GM19328 (cell line): ENCODE data around the gene DCP2.
"Not testable (repeated sequence)": the region's sequence is repeated elsewhere in the genome, so short reads cannot be mapped to it uniquely, and the experiment has no call there.

Experiments
- ATAC-seq: cut with Tn5 transposase; IDR thresholded peaks from one replicate; pipeline ENCODE4 v1.9.1; 2021; ENCODE audit warnings: mild to moderate bottlenecking, moderate library complexity; ENCODE audit not compliant: unreplicated experiment

The DCP2 gene

DNA sequence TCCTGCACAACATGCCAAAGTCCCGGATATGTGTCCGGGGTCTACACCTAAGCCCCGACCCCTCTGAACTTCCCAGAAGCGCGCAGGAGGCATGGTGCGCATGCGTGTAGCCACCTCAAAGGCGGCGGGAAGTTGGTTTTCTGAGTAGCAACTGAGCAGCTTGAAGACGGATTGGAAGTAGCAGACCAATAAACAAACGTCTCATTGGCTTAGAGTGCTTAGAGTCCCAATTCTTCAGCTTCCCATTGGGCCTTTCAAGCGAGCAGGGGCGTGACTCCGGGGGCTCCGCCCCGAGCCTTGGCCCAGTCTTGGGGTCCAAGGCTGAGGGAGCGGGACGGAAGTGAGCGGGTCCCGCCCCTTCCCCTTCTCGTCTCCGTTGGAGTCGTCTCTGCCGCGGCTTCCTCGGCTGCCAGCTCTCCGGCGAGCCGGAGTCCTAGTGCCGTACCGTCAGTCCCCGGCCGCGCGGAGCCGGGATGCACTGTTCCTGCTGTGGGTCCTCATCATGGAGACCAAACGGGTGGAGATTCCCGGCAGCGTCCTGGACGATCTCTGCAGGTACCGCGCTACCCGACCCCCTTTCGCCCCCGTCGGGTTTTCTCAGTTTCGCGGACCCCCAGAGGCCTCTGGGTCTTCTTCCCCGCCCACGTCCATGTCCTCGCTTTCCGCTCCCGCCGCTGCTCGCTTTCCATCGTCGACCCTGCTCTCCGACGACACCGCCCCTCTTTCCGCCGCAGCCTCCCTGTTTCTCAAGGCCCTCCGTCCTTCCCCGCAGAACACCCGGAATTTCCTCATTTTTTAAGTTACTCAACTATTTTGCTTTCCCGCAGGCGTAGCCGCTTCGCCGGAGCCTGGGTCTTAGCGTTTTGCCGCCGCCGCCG, at the start of gene DCP2:
Gene DCP2 (plus strand): TSS at position 367 of the 878 bp plus-strand sequence. CDS start 136 bp downstream, at position 503.
- ATAC-seq, result peak; percentile 98

DNA sequence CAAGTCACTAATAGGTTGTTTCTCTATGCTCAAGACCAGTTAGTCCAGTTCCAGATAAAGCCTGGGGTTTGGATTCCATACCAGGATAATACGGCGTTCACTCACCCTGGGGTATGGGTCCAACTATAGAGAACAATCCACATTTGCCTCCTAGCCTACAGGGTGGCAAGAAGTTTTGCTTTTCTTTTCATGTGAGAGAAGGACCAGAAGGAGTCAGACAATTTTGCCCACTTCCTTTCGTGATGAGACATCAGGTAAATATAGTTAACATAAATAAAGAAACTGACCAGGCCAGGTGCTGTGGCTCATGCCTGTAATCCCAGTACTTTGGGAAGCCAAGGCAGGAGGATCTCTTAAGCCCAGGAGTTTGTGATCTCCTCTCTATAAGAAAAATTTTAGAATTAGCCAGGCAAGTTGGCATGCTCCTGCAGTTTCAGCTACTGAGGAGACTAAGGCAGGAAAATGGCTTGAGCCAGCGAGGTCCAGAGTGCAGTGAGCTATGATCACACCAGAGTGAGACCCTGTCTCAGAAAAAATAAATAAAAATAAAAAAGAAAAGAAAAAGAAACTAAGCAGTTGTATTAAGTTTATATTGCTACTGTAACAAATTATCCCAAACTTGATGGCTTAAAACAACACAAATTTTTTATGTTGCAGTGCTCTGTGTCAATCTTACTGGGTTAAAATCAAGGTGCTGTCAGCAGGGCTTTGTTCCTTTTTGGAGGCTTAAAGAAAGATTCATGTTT, 47.1 kb upstream of the DCP2 start:
- peak; percentile 45 for ATAC-seq

DNA sequence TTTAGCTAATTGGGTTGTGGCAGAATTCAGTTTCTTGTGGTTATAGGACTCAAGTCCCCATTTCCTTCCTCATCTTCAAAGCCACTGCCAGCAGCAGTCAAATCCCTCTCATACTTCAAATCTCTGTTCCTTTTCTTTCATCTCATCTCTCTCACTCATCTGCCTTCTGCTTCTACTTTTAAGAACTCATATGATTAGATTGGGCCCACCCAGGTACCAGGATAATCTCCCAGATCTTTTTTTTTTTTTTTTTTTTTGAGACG, 46.6 kb upstream of the DCP2 start:
- ATAC-seq, result peak; percentile 29

DNA sequence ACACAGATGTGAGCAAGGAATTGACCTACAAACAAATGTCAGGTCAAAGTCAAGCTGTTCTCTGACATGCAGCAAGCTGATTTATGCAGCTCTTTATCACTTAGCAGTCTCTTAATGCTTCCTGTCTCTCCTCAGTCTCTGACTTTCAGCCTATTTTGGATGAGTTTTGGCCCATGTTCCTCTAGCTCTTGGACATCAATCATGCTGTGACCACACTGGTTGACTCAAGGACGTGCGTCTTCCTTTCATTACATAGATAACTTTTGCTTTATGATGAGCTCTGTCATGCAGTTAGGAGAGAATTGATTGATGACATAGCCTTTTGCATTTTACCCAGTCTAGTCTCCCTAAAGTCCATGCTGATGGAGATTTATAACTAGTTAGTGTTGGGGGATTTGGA, 45.1 kb upstream of the DCP2 start:
- no peak for ATAC-seq

DNA sequence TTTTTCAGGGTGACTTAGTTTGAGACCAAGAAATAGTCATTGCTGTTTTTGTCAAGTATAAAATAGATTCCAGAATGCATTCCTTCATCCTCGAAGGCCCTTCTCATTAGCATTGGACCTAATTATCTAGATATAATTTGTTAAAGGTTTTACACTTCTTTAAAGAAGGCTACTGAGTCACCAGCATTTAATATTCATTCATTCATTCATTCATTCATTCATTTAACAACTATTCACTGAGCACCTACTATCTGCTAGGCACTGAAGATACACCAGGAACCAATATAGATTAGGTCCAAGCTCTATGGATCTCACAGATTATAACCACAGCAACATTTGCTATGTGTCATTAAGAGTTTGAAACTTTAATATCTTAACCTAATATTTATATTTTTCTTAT, 43.5 kb upstream of the DCP2 start:
- no peak for ATAC-seq

DNA sequence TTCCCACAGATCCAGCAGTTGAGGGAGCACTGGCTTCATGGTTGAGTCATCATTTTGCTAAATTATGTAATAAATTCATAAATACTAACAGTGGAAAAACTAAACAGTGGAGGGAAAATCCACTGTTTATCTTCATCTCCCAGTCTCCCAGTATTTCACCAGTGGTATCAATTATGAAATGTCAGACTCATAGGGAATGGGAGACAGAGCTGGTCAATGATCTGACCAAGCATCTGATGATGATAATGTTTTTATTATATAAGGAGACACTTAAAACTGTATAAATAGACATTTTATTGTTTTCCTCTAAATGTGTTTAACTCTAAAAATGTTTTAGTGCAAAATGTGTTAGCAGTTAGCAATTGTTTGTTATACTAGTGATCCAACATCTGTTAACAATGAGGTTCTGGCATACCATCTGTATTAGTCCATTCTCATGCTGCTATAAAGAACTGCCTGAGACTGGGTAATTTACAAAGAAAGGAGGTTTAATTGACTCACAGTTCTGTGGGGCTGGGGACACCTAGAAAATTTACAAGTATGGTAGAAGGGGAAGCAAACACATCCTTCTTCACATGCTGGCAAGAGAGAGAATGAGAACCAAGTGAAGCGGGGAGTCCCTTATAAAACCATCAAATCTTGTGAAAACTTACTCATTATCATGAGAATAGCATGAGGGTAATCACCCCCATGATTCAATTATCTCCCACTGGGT, 42.8 kb upstream of the DCP2 start:
- no peak for ATAC-seq

DNA sequence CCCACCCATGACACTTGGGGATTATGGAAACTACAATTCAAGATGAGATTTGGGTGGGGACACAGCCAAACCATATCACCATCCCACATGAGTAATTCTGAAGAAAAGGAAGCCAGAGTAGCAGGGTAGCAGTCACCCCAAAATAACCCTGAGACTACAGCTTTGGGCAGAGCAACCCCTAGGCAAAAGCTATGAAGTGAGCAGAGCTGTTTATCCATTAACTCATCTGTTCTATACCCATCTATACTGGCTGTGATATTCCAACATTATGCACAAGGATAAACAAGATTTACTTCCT, 42.3 kb upstream of the DCP2 start:
- ATAC-seq, result no peak

DNA sequence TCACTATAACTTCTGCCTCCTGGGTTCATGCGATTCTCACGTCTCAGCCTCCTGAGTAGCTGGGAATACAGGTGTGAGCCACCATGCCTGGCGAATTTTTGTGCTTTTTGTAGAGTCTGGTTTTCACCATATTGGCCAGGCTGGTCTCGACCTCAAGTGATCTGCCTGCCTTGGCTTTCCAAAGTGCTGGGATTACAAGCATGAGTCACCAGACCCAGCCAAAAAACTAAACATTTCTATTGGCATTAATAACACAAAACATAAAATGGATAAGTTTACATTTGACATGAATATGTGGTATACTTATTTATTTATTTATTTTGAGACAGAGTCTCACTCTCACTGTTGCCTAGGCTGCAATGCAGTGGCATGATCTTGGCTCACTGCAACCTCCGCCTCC, 40.9 kb upstream of the DCP2 start:
- no peak for ATAC-seq

DNA sequence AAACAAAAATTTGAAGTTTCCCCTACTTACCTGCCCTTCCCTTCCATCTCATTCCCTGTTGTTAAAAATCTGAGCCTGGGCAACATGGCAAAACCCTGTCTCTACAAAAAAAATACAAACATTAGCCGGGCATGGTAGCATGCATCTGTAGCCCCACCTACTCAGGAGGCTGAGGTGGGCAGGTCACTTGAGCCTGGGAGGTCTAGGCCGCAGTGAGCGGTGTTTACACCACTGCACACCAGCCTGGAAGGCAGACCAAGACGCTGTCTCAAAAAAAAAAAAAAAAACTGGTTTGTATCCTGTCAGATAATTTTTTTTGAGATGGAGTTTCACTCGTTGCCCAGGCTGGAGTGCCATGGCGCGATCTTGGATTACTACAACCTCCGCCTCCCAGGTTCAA, 38.3 kb upstream of the DCP2 start:
- ATAC-seq, result no peak

DNA sequence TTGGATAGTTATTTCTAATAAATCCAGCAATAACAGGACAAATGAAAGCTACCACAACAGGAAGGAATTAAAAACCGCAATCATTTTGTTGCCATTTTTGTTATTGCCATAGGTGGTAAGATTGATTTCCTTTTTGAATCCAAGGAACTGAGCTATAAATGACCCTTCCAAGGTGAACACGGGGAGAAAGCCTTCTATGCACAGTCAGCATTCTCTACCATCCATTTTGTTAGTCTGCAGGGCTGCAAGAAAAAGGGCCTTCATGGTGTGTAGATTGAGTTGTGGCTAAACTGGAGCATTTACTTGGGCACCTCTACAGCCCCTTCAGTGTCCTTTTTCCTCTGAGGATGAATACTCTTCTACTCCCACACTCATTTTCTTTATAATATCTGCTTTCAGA, 35.9 kb upstream of the DCP2 start:
- ATAC-seq, result no peak

DNA sequence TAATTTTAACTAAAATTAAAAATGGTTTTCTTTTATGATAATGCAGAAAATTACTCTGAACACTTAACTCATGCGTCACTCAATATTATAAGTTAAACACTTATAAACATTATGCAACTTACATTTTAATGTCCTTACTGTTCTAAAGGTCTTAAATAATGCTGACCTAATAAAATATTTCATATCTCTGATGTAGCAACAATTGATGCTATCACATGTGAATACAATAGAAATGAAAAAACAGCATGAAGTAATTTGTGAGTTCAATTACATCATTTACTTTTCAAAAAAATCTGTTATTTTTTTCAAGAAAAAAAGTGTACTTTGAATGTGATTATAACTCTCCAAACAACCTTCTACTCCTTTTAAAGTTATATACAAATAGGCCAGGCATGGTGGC, 28.1 kb upstream of the DCP2 start:
- no peak for ATAC-seq

DNA sequence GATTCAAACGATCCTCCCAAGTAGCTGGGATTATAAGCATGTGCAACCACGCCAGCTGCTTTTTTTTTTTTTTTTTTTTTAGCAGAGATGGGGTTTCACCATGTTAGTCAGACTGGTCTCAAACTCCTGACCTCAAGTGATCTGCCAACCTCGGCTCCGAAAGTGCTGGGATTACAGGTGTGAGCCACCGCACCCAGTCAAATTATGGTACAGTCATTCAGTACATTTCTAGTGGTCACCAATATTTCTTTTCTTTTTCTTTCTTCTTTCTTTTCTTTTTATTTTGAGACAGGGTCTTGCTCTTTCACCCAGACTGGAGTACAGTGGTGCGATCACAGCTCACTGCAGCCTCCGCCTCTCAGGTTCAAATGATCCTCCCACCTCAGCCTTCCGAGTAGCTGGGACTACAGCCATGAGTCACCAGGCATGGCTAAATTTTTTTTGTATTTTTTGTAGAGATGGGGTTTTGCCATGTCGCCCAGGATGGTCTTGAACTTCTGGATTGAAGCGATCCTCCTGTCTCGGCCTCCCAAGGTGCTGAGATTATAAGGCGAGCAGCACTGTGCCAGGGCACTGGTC, 25.4 kb upstream of the DCP2 start:
- no peak for ATAC-seq

DNA sequence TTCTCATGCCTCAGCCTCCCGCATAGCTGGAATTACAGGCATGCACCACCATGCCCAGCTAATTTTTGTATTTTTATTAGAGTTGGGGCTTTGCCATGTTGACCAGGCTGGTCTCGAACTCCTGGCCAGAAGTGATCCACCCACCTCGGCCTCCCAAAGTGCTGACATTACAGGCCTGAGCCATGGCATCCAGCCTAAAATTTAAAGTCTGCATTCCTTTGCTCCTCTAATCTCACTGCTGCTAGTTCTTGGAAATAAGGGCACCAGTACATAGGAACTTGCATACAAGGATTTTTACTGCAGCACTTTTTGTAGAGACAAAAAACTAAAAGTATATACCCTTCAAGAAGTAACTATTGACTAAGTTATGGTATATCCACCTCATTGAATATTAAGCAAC, 20.0 kb upstream of the DCP2 start:
- no peak for ATAC-seq

DNA sequence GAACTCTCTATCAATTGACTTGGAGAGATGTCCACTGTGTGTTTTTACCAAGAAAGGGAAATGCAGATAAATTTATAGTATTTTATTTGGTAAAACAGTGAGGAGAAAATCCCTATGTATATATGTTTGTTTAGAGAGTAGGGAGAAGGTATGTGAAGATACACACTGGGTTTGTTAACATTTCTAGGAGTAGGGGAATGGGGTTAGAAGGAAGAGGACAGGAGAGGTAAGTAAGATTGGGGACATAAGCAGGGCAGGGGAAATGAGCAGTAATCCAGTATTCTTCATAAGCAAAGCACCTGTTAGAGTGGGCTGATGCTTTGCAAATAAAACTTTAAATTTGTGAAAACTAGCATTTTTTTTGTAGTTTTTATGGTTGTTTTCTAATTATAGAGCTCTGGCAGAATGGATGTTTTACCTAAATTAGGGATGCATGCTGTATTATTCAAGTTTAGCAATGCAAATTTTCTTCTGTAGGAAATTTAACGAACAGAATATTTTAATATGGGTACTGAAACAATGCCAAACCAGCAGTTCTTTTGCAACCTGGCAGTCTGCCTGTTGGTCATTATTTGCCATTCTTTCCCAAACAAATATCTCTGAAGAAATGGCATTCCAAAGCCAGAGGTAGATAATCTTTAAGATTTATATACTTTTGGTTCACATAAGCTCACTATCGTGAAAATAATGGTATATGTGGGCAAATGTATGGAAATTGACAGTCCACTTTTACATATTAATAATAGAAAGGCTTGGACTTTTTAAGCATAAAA, 19.4 kb upstream of the DCP2 start:
- ATAC-seq, result no peak

DNA sequence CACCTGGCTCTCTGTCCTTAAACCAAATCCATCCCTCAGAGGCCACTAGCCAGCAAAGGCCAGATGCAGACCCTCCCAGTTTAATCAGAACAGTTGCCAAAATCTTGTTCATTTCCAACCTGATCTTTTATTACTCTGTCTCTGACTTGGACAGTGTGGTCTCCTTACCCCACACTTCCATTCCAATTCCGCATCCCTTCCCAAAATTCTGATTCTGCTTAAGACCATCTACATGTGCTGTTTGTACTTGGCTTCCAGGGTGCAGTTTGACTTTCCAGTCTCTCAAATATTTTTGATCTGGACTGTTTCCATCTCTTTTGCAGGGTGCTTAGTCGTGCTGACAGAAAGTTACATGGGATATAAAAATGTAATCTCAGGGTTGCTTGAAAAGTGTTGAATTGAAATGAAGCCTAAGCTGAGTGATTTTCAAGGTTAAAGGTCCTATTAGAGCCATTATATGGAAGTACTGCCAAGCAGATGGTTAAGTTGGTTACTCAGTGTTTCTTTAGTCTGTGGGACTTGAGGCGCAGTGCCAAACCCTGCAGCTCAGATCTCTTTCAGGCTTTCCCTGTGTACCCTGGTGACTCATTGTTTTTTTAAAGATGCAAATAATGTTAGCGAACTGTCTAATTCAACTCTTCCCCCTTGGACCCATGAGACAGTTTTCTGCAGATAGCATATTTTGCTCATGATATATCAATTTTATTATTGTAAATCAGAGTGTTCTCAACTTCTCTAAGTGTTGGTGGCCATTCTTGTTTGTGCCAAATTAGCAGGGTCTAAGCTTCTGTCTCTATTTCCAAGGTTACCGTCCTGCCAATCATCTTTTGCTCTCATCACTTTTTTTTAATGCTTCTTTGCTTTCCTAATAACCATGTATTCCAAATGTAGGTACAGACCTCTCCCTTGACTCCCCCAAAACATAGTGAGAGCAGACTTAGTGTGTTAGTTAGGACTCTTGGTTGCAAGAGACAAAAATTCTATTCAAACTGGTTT, 18.2 kb upstream of the DCP2 start:
- peak; percentile 80 for ATAC-seq

DNA sequence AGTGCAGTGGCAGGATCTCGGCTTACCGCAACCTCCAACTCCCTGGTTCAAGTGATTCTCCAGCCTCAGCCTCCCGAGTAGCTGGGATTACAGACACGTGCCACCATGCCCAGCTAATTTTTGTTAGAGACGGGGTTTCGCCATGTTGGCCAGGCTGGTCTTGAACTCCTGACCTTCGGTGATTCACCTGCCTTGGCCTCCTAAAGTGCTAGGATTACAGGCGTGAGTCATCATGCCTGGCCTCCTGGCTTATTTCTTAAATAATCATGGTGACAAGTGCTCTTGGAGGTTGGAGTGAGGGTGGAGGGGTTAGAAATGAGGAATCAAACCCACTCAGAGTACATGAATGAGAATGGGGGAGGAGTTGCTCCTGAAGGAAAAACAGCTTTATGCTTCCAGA, 16.7 kb upstream of the DCP2 start:
- not testable (repeated sequence) for ATAC-seq

DNA sequence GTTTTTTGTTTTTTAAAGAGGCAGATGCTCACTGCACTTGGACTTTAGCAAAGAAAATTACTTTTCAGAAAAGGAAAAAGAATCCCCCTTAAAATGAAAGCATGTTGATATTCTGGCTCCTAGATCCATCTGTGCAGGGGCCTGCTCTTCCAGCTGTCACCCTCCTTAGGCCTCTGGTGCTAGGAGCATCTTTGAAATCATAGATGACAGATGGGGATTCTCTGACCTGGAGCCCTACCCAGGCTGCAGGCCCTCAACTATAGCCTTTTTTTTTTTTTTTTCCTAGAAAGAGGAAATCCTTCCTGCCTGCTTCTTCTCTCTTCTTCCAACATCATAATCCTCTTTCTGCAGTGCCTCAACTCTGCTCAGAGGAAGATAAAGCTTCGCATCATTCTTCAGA, 16.3 kb upstream of the DCP2 start:
- no peak for ATAC-seq

DNA sequence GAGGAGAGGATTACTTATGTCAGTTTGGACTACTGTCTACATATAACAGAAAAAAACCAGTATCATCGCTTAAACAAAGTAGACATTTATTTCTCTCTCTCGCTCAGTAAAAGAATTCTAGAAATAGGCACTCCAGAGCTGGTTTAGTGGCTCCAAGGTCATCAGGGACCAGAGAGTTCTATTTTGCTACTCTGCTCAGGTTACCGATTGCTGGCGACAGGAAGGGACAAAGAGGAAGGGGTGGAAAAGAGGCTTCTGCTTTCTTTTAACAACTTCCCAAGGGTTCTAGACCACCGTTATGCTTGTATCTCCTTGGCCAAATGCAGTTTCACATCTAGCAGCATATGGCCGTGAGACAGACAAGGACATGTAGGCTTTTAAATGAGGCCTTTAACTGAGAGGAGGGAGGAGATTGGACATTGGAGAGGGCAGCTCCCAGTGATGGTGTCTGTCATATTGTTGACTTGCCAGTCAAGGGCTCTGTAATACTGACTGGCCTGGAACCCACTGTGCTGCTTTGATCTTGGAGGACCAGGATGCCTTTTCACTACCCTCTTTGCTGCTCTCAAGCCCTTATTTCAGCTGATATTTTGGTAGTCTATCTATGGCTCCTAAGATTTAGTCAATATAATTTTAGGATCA, 15.6 kb upstream of the DCP2 start:
- no peak for ATAC-seq

DNA sequence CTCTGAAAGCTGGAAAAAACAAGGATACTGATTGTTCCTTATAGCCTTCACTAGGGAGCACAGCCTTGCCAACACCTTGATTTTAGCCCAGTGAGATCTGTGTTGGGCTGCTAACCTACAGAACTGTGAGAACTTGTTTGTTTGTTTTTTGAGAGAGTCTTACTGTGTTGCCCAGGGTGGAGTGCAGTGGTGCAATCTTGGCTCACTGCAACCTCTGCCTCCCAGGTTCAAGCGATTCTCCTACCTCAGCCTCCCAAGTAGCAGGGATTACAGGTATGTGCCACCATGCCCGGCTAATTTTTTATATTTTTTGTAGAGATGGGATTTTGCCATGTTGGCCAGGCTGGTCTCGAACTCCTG, 13.2 kb upstream of the DCP2 start:
- not testable (repeated sequence) for ATAC-seq
